T-helper 1 cell (primary cell): Measurements from ENCODE around the gene MBD5.
A peak's percentile ranks its signal among the peaks of the same experiment; 100 is the strongest.

Experiments used
- DNase-seq, 5 donors: peaks; one replicate each; pipeline ENCODE4 v3.0.0-alpha.2; 2012 to 2020

The MBD5 gene

GRCh38 chr2:148023861-148024260, 3.0 kb downstream of the MBD5 start:
- DNase-seq = peak in 1 of 5 donors; percentile 37

- no peak for DNase-seq
Measured at GRCh38 chr2:148026573-148026972, 5.7 kb downstream of the MBD5 start.

- DNase-seq = no peak
Measured at GRCh38 chr2:148027822-148028221, 6.9 kb downstream of the MBD5 start.

GRCh38 chr2:148028781-148029180, 7.9 kb downstream of the MBD5 start:
- DNase-seq = no peak

GRCh38 chr2:148031152-148031551, 10.3 kb downstream of the MBD5 start:
- no peak for DNase-seq

- no peak for DNase-seq
Measured at GRCh38 chr2:148032215-148032614, 11.3 kb downstream of the MBD5 start.

- DNase-seq = no peak
Measured at GRCh38 chr2:148039783-148040182, 18.9 kb downstream of the MBD5 start.

GRCh38 chr2:148042219-148042618, 21.3 kb downstream of the MBD5 start:
- DNase-seq = no peak

GRCh38 chr2:148044322-148044721, 23.4 kb downstream of the MBD5 start:
- DNase-seq = no peak

GRCh38 chr2:148046802-148047201, 25.9 kb downstream of the MBD5 start:
- DNase-seq = no peak

- DNase-seq = peak in 1 of 5 donors; percentile 7
Measured at GRCh38 chr2:148048475-148049221, 27.8 kb downstream of the MBD5 start.

GRCh38 chr2:148049284-148049683, 28.4 kb downstream of the MBD5 start:
- no peak for DNase-seq

GRCh38 chr2:148052687-148053086, 31.8 kb downstream of the MBD5 start:
- no peak for DNase-seq

- no peak for DNase-seq
Measured at GRCh38 chr2:148058641-148059040, 37.8 kb downstream of the MBD5 start.

- no peak for DNase-seq
Measured at GRCh38 chr2:148063633-148064032, 42.7 kb downstream of the MBD5 start.

- DNase-seq = no peak
Measured at GRCh38 chr2:148065936-148066335, 45.0 kb downstream of the MBD5 start.

GRCh38 chr2:148067801-148068200, 46.9 kb downstream of the MBD5 start:
- no peak for DNase-seq

- DNase-seq = no peak
Measured at GRCh38 chr2:148071351-148071750, 50.5 kb downstream of the MBD5 start.

GRCh38 chr2:148096012-148096411, 75.1 kb downstream of the MBD5 start:
- no peak for DNase-seq

GRCh38 chr2:148102641-148103040, 81.8 kb downstream of the MBD5 start:
- no peak for DNase-seq

GRCh38 chr2:148103946-148104345, 83.1 kb downstream of the MBD5 start:
- no peak for DNase-seq

GRCh38 chr2:148106331-148106730, 85.4 kb downstream of the MBD5 start:
- no peak for DNase-seq

- DNase-seq = no peak
Measured at GRCh38 chr2:148108385-148108784, 87.5 kb downstream of the MBD5 start.

- DNase-seq = no peak
Measured at GRCh38 chr2:148110184-148110583, 89.3 kb downstream of the MBD5 start.

- DNase-seq = no peak
Measured at GRCh38 chr2:148122788-148123187, 101.9 kb downstream of the MBD5 start.
